WTC11 (cell line): Measurements from ENCODE around the gene OR2H2. TPM values are rescaled to one million over a fixed set of nuclear protein-coding genes. Genes with fewer than 3 reads are reported as not detected.

Source experiments
- ATAC-seq: fragments of 200-7000 bp; cut with Tn5 transposase; 2 replicates; pipeline ENCODE4 v1.10.0; 2021; ENCODE audit warnings: mild to moderate bottlenecking, moderate library complexity
- CTCF ChIA-PET: fragments of 300-600 bp; sonication (Branson Sonifier 250); formaldehyde crosslinking; loops from one replicate; lab custom pipeline; 2021; ENCODE audit warnings: antibody characterized with exemption; lab: Charles Lee
- POLR2A ChIA-PET: fragments of 350-600 bp; sonication (Branson Sonifier 250); formaldehyde crosslinking; loops from one replicate; lab custom pipeline; 2021; ENCODE audit warnings: antibody characterized with exemption; lab: Charles Lee
- DNase-seq: peaks from one replicate; pipeline ENCODE4 v3.0.0; 2021; ENCODE audit warnings: low spot score
- H3K27ac Mint-ChIP-seq: 2 replicates; pipeline ENCODE4 v1.8.0; 2021; ENCODE audit warnings: mixed read lengths
- H3K27me3 Mint-ChIP-seq: 2 replicates; pipeline ENCODE4 v1.8.0; 2021; ENCODE audit warnings: low read depth, mild to moderate bottlenecking, moderate library complexity, mixed read lengths
- H3K36me3 Mint-ChIP-seq: 2 replicates; pipeline ENCODE4 v1.8.0; 2021; ENCODE audit warnings: mixed read lengths
- H3K4me1 Mint-ChIP-seq: 2 replicates; pipeline ENCODE4 v1.8.0; 2022; ENCODE audit warnings: mixed read lengths
- H3K4me3 Mint-ChIP-seq: 2 replicates; pipeline ENCODE4 v1.8.0; 2021; ENCODE audit warnings: mild to moderate bottlenecking, moderate library complexity, mixed read lengths
- H3K9me3 Mint-ChIP-seq: 2 replicates; pipeline ENCODE4 v1.8.0; 2021; ENCODE audit warnings: mixed read lengths
- ATF1 ChIP-seq: sonication (generic); formaldehyde crosslinking; IDR thresholded peaks from 2 replicates; pipeline ENCODE4 v1.8.1; 2023; ENCODE audit warnings: mild to moderate bottlenecking, moderate library complexity, missing genetic modification reagents
- E2F5 ChIP-seq: sonication (generic); formaldehyde crosslinking; IDR thresholded peaks from 2 replicates; pipeline ENCODE4 v1.8.1; 2022; ENCODE audit warnings: mild to moderate bottlenecking, moderate library complexity, missing genetic modification reagents
- ESRRA ChIP-seq: sonication (generic); formaldehyde crosslinking; IDR thresholded peaks from 2 replicates; pipeline ENCODE4 v1.8.1; 2022; ENCODE audit warnings: mild to moderate bottlenecking, missing genetic modification reagents, borderline replicate concordance
- ETV6 ChIP-seq: sonication (generic); formaldehyde crosslinking; IDR thresholded peaks from 2 replicates; pipeline ENCODE4 v1.8.1; 2022; ENCODE audit warnings: mild to moderate bottlenecking, missing genetic modification reagents
- FOXP1 ChIP-seq: sonication (generic); formaldehyde crosslinking; IDR thresholded peaks from 2 replicates; pipeline ENCODE4 v1.8.0; 2022; ENCODE audit warnings: missing genetic modification reagents, mild to moderate bottlenecking, moderate library complexity, borderline replicate concordance
- FOXP4 ChIP-seq: sonication (generic); formaldehyde crosslinking; IDR thresholded peaks from 2 replicates; pipeline ENCODE4 v1.8.0; 2022; ENCODE audit warnings: mild to moderate bottlenecking, missing genetic modification reagents
- GRHL2 ChIP-seq: fragments of 250-450 bp; sonication (Bioruptor Pico); IDR thresholded peaks from 2 replicates; pipeline ENCODE4 v1.8.0; 2022; ENCODE audit warnings: mild to moderate bottlenecking, moderate library complexity; ENCODE audit not compliant: insufficient replicate concordance, severe bottlenecking
- HMGA2 ChIP-seq: fragments of 250-450 bp; sonication (Bioruptor Pico); IDR thresholded peaks from 2 replicates; pipeline ENCODE4 v1.4.0; 2021; ENCODE audit warnings: mild to moderate bottlenecking, moderate library complexity
- IRF1 ChIP-seq: sonication (generic); formaldehyde crosslinking; IDR thresholded peaks from 2 replicates; pipeline ENCODE4 v1.8.0; 2023; ENCODE audit warnings: missing genetic modification reagents
- MXD4 ChIP-seq: fragments of 250-450 bp; sonication (Bioruptor Pico); IDR thresholded peaks from 2 replicates; pipeline ENCODE4 v1.8.0; 2021; ENCODE audit warnings: mild to moderate bottlenecking, moderate library complexity, borderline replicate concordance
- NR1H2 ChIP-seq: sonication (generic); formaldehyde crosslinking; IDR thresholded peaks from 2 replicates; pipeline ENCODE4 v1.9.0; 2021; ENCODE audit warnings: mild to moderate bottlenecking, moderate library complexity, missing genetic modification reagents
- OVOL2 ChIP-seq: fragments of 250-450 bp; sonication (Bioruptor Pico); IDR thresholded peaks from 2 replicates; pipeline ENCODE4 v1.9.0; 2021; ENCODE audit warnings: mild to moderate bottlenecking, borderline replicate concordance
- RORB ChIP-seq: fragments of 250-450 bp; sonication (Bioruptor Pico); IDR thresholded peaks from 2 replicates; pipeline ENCODE4 v1.9.0; 2021; ENCODE audit warnings: mild to moderate bottlenecking
- SMAD4 ChIP-seq: sonication (generic); formaldehyde crosslinking; IDR thresholded peaks from 2 replicates; pipeline ENCODE4 v1.8.0; 2022; ENCODE audit warnings: mild to moderate bottlenecking, missing genetic modification reagents
- TP53 ChIP-seq: sonication (generic); formaldehyde crosslinking; IDR thresholded peaks from 2 replicates; pipeline ENCODE4 v1.8.1; 2023; ENCODE audit warnings: mild to moderate bottlenecking, missing genetic modification reagents
- ZBTB21 ChIP-seq: sonication (generic); formaldehyde crosslinking; IDR thresholded peaks from 2 replicates; pipeline ENCODE4 v1.8.1; 2023; ENCODE audit warnings: mild to moderate bottlenecking, missing genetic modification reagents, borderline replicate concordance
- ZMAT4 ChIP-seq: fragments of 250-450 bp; sonication (Bioruptor Pico); IDR thresholded peaks from 2 replicates; pipeline ENCODE4 v1.9.0; 2021; ENCODE audit warnings: mild to moderate bottlenecking
- ZNF121 ChIP-seq: sonication (generic); formaldehyde crosslinking; IDR thresholded peaks from 2 replicates; pipeline ENCODE4 v1.8.0; 2023; ENCODE audit warnings: missing genetic modification reagents
- ZNF219 ChIP-seq: sonication (generic); formaldehyde crosslinking; IDR thresholded peaks from 2 replicates; pipeline ENCODE4 v1.8.0; 2023; ENCODE audit warnings: missing genetic modification reagents, mild to moderate bottlenecking, borderline replicate concordance
- ZNF281 ChIP-seq: sonication (generic); formaldehyde crosslinking; IDR thresholded peaks from 2 replicates; pipeline ENCODE4 v1.8.0; 2023; ENCODE audit warnings: mild to moderate bottlenecking, missing genetic modification reagents
- ZNF317 ChIP-seq: sonication (generic); formaldehyde crosslinking; IDR thresholded peaks from 2 replicates; pipeline ENCODE4 v1.8.1; 2023; ENCODE audit warnings: low read depth, mild to moderate bottlenecking, moderate library complexity, missing genetic modification reagents, borderline replicate concordance
- ZNF396 ChIP-seq: fragments of 250-450 bp; sonication (Bioruptor Pico); IDR thresholded peaks from 2 replicates; pipeline ENCODE4 v1.8.0; 2021; ENCODE audit warnings: mild to moderate bottlenecking, moderate library complexity, borderline replicate concordance
- ZNF512 ChIP-seq: sonication (generic); formaldehyde crosslinking; IDR thresholded peaks from 2 replicates; pipeline ENCODE4 v1.8.1; 2022; ENCODE audit warnings: missing genetic modification reagents, borderline replicate concordance
- ZNF532 ChIP-seq: fragments of 250-450 bp; sonication (Bioruptor Pico); IDR thresholded peaks from 2 replicates; pipeline ENCODE4 v1.9.0; 2021; ENCODE audit warnings: mild to moderate bottlenecking, borderline replicate concordance
- total RNA-seq: library from RNA; stranded (reverse); gene quantifications from 3 replicates; pipeline ENCODE4 v1.2.3, GENCODE V29; 2021

Gene OR2H2
- total RNA-seq, 1 experiment from 2014 or later: not detected

- no peaks in the 10 kb centered on the region for H3K27me3 Mint-ChIP-seq
- ChIA-PET CTCF (interaction anchor here (1.1 to 2.2 kb wide), 12 partner anchors 9 to 105 kb away, joined by 3 to 43 read pairs (median 4); no protein-coding TSS in a partner anchor), POLR2A (interaction anchor here (0.6 to 1.8 kb wide), 8 partner anchors 9 to 433 kb away, joined by 3 to 16 read pairs (median 6); no protein-coding TSS in a partner anchor)
- DNase-seq: peak; percentile 90
- no peaks in the 10 kb centered on the region for H3K36me3 Mint-ChIP-seq
- peak; percentile 51 for ATAC-seq
- H3K9me3 Mint-ChIP-seq: no peaks in the 10 kb centered on the region
- H3K4me3 Mint-ChIP-seq: peak within 1 kb of the TSS; percentile 87
- H3K4me1 Mint-ChIP-seq: peaks cover 63% of the 10 kb centered on the region
- peak within 1 kb of the TSS; percentile 79 for H3K27ac Mint-ChIP-seq
- TF ChIP-seq FOXP1 (CRISPR knock-in tag): peak; percentile 72; the same call in 1 of the 2 replicates
- TF ChIP-seq ZNF219 (CRISPR knock-in tag): no peak
- TF ChIP-seq ZBTB21: 0 out of 2 replicates have a peak, but pooled peaks have one; percentile 17
- TF ChIP-seq ZNF121: no peak
- 0 out of 2 replicates have a peak, but pooled peaks have one; percentile 22 for TF ChIP-seq ZNF281
- no peak for TF ChIP-seq SMAD4 (CRISPR knock-in tag)
- 0 out of 2 replicates have a peak, but pooled peaks have one; percentile 42 for TF ChIP-seq ATF1 (CRISPR knock-in tag)
- no peak for TF ChIP-seq OVOL2 (CRISPR knock-in tag)
- no peak for TF ChIP-seq ZNF396 (CRISPR knock-in tag)
- no peak for TF ChIP-seq ESRRA (CRISPR knock-in tag)
- no peak for TF ChIP-seq HMGA2 (CRISPR knock-in tag)
- TF ChIP-seq E2F5 (CRISPR knock-in tag): peak; percentile 70; the same call in 1 of the 2 replicates
- TF ChIP-seq TP53 (CRISPR knock-in tag): 0 out of 2 replicates have a peak, but pooled peaks have one; percentile 56
- TF ChIP-seq ZNF317 (CRISPR knock-in tag): no peak; the same call in 1 of the 2 replicates
- TF ChIP-seq ZMAT4 (CRISPR knock-in tag): no peak
- no peak for TF ChIP-seq NR1H2
- no peak for TF ChIP-seq ZNF512 (CRISPR knock-in tag)
- TF ChIP-seq ZNF532: no peak
- no peak for TF ChIP-seq GRHL2 (CRISPR knock-in tag)
- no peak for TF ChIP-seq IRF1 (CRISPR knock-in tag)
- TF ChIP-seq FOXP4 (CRISPR knock-in tag): peak; percentile 59; the same call in 1 of the 2 replicates
- TF ChIP-seq ETV6 (CRISPR knock-in tag): peak; percentile 89
- TF ChIP-seq RORB (CRISPR knock-in tag): no peak
- no peak for TF ChIP-seq MXD4 (CRISPR knock-in tag)
These were observed 48.0 kb downstream of the OR2H2 start, which contains the start of gene GABBR1 for GRCh38 chr6:29632789-29633533. Gene GABBR1, minus strand, starts transcription at chr6:29633183. Its CDS starts 798 bp downstream, at chr6:29632385.
